Testis (tissue), 2 donors: ENCODE data around the gene ZNF670.

Experiments used
- POLR2A ChIP-seq: fragments of 450-650 bp; IDR thresholded peaks from one replicate; pipeline ENCODE4 v1.6.1; 2017; ENCODE audit warnings: antibody characterized with exemption, mild to moderate bottlenecking, moderate library complexity
- TF ChIP-seq, protein P1 (sequence below), 3 experiments: fragments of 450-650 bp in 2 of 3; fragments of 200-600 bp in 1 of 3; sonication (generic) in 1 of 3; IDR thresholded peaks; one replicate each; pipeline ENCODE4 v1.5.1; 2016 to 2019; ENCODE audit warnings: antibody characterized with exemption in 3 of 3, mild to moderate bottlenecking in 2 of 3, moderate library complexity in 1 of 3

DNA sequence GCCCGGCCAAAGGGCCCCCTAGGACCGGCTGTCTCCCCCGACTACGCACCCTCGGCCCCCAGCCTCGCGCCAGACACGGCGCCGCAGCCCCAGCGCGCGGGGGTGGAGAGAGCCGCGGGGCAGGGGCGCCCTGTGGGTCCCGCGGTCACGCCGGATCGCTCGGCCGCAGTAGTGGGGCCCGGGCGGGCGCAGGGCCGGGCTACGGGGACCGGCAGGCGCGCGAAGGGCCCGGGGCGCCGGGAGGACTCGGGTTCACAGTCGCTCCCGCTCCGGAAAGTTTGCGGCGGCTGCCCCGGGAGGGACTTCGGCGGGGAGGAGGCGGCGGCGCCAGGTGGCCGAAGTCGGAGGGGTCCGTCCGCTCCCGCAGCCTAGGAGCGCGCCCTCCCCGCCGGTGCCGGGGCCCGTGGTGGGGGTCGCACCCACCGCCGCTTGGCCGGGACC is 32.7 kb upstream of the ZNF670 start:
- TF ChIP-seq, protein P1, sequence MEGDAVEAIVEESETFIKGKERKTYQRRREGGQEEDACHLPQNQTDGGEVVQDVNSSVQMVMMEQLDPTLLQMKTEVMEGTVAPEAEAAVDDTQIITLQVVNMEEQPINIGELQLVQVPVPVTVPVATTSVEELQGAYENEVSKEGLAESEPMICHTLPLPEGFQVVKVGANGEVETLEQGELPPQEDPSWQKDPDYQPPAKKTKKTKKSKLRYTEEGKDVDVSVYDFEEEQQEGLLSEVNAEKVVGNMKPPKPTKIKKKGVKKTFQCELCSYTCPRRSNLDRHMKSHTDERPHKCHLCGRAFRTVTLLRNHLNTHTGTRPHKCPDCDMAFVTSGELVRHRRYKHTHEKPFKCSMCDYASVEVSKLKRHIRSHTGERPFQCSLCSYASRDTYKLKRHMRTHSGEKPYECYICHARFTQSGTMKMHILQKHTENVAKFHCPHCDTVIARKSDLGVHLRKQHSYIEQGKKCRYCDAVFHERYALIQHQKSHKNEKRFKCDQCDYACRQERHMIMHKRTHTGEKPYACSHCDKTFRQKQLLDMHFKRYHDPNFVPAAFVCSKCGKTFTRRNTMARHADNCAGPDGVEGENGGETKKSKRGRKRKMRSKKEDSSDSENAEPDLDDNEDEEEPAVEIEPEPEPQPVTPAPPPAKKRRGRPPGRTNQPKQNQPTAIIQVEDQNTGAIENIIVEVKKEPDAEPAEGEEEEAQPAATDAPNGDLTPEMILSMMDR (IDR thresholded peaks at IDR 0.05), result no peak
- TF ChIP-seq POLR2A, result no peak
